HG02938 (cell line): ENCODE measurements around the gene JMJD8.

Source experiments
- ATAC-seq: cut with Tn5 transposase; IDR thresholded peaks from one replicate; pipeline ENCODE4 v1.9.1; 2021; ENCODE audit warnings: mild to moderate bottlenecking, moderate library complexity; ENCODE audit not compliant: unreplicated experiment

The JMJD8 gene

GRCh38 chr16:662095-662494 is 22.0 kb downstream of the JMJD8 start:
- no peak for ATAC-seq

GRCh38 chr16:661184-661821 is 22.8 kb downstream of the JMJD8 start:
- no peak for ATAC-seq

GRCh38 chr16:660459-661183 is 23.5 kb downstream of the JMJD8 start:
- ATAC-seq: no peak

GRCh38 chr16:660132-660458 is 24.0 kb downstream of the JMJD8 start:
- no peak for ATAC-seq

GRCh38 chr16:659618-660017 is 24.5 kb downstream of the JMJD8 start:
- no peak for ATAC-seq

- ATAC-seq: no peak
Measured at GRCh38 chr16:658679-659571, 25.2 kb downstream of the JMJD8 start.

GRCh38 chr16:657487-657886 is 26.6 kb downstream of the JMJD8 start:
- ATAC-seq: no peak

- ATAC-seq: no peak
Measured at GRCh38 chr16:654034-654433, 30.1 kb downstream of the JMJD8 start.

GRCh38 chr16:652454-653305 is 31.5 kb downstream of the JMJD8 start:
- no peak for ATAC-seq

- ATAC-seq: no peak
Measured at GRCh38 chr16:651844-652243, 32.3 kb downstream of the JMJD8 start.

GRCh38 chr16:649631-650030 is 34.5 kb downstream of the JMJD8 start:
- ATAC-seq: peak; percentile 7

GRCh38 chr16:648781-649589 is 35.1 kb downstream of the JMJD8 start, which contains the start of gene WDR90:
Gene WDR90, plus strand, starts transcription at chr16:649365. Its CDS starts 52 bp downstream, at chr16:649417.
- ATAC-seq: peak; percentile 74

GRCh38 chr16:648071-648780 is 35.9 kb downstream of the JMJD8 start:
- no peak for ATAC-seq

- no peak for ATAC-seq
Measured at GRCh38 chr16:647173-647902, 36.8 kb downstream of the JMJD8 start.

GRCh38 chr16:646679-647172 is 37.4 kb downstream of the JMJD8 start:
- no peak for ATAC-seq

GRCh38 chr16:645852-646678 is 38.1 kb downstream of the JMJD8 start:
- no peak for ATAC-seq

GRCh38 chr16:644556-644955 is 39.6 kb downstream of the JMJD8 start:
- no peak for ATAC-seq

- ATAC-seq: no peak
Measured at GRCh38 chr16:643050-643368, 41.1 kb downstream of the JMJD8 start.
